Inflammatory macrophage (primary cell): ENCODE measurements around the gene DIMT1.

Source experiments
- DNase-seq, 2 donors: peaks; one replicate each; pipeline ENCODE4 v3.0.0-alpha.2; 2020 to 2022

Gene DIMT1

GRCh38 chr5:62369039-62369438 lies 34.7 kb downstream of the DIMT1 start:
- peak in 1 of 2 donors; percentile 33 for DNase-seq

- DNase-seq: no peak
Measured at GRCh38 chr5:62362701-62363100, 41.0 kb downstream of the DIMT1 start.

DNA sequence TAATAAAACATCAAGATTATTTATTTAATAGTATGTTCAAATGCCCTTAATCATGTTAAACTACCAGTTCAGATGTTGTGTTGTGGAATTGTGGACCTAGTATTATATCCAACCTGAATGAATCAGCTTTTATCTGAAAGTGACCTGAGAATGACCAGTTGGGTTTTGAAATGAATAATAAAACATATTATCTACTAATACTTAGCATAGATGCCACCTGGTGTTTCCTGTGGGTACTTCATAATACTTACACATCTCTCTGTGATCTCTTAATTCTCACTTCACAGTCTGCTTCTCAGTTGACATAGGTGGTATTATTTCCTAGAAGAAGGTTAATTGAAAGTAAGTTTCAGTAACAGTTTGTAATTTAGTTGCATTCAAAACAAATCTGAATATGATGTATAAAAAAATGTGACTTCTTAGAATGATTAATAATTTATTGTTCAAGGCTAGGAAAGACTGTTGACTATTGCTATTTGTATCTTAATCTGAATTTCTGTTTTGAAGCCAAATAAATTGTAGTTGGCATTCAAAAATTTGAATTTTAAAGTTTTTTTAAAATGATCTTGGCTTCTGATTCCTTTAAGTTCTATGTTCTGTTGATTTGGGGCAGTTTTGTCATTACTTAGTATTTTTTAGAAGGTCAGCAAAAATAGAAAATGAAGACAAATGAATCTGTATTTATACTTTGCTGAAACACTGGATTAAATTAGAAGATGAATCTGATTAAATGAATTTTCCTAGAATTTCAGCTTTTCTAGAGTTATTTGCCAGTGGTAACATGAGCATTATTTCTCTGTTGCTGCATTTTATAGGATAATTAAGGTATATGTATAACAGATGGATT lies 49.5 kb downstream of the DIMT1 start:
- DNase-seq: peak; percentile 31 to 63

GRCh38 chr5:62348723-62349481 lies 54.8 kb downstream of the DIMT1 start:
- no peak for DNase-seq

- DNase-seq: no peak
Measured at GRCh38 chr5:62347928-62348327, 55.8 kb downstream of the DIMT1 start.

GRCh38 chr5:62346748-62347147 lies 57.0 kb downstream of the DIMT1 start:
- no peak for DNase-seq

- DNase-seq: no peak
Measured at GRCh38 chr5:62343428-62343827, 60.3 kb downstream of the DIMT1 start.

GRCh38 chr5:62342476-62342837 lies 61.2 kb downstream of the DIMT1 start:
- no peak for DNase-seq

- no peak for DNase-seq
Measured at GRCh38 chr5:62341783-62342475, 61.8 kb downstream of the DIMT1 start.

DNA sequence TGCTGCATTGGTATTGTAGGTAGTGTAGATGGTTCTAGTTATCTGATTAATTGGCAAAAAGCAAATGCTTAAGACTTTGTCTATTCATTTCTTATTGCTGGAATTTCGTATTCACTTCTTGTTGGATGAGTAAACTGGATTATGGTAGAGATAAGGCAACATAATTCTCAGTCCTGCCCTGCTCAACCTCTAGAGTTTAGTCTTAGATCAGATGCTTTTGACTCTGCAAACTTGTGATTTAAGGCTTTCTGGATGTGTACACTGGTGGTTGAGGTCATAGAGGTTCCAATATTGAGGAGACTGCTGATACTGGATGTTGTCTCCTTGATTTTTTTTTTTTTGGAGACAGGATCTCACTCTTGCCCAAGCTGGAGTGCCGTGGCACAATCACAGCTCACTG lies 62.7 kb downstream of the DIMT1 start:
- no peak for DNase-seq

GRCh38 chr5:62340392-62340791 lies 63.3 kb downstream of the DIMT1 start:
- DNase-seq: peak; percentile 53 to 56
